ENCODE results near the gene HOXA7. TPM values are rescaled to one million over a fixed set of nuclear protein-coding genes. Genes with fewer than 3 reads are reported as not detected.

Gene HOXA7
- total RNA-seq, 2 experiments from 2014 or later, result not detected

DNA sequence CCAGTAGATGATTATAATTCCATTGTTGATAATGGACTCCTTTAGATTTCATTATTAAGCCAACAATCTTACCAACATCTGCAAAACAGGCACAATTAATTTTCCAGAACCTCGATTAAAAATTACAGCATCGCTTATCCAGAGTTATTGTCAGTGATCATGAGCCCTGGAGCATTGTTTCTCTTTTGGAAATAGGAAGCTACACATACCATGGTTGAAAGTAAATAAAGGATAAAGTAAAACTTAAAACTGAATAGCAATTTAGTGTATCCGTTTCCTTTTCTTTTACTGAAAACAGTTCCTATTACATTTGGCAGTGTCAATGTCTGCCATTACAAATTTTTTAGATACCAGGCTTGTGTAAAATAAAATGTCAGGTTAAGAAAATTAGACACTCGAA is 44.1 kb downstream of the HOXA7 start:
- no peak for ATAC-seq
- TF ChIP-seq, protein P1, sequence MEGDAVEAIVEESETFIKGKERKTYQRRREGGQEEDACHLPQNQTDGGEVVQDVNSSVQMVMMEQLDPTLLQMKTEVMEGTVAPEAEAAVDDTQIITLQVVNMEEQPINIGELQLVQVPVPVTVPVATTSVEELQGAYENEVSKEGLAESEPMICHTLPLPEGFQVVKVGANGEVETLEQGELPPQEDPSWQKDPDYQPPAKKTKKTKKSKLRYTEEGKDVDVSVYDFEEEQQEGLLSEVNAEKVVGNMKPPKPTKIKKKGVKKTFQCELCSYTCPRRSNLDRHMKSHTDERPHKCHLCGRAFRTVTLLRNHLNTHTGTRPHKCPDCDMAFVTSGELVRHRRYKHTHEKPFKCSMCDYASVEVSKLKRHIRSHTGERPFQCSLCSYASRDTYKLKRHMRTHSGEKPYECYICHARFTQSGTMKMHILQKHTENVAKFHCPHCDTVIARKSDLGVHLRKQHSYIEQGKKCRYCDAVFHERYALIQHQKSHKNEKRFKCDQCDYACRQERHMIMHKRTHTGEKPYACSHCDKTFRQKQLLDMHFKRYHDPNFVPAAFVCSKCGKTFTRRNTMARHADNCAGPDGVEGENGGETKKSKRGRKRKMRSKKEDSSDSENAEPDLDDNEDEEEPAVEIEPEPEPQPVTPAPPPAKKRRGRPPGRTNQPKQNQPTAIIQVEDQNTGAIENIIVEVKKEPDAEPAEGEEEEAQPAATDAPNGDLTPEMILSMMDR (IDR thresholded peaks at IDR 0.05), result no peak
- H3K9me3 Mint-ChIP-seq, result no peaks in the 10 kb centered on the region
- CTCF ChIA-PET, result no interaction called here
- no peak overlapping the region for H3K4me3 Mint-ChIP-seq
- H3K27me3 Mint-ChIP-seq, result no peaks in the 10 kb centered on the region
- H3K27ac Mint-ChIP-seq, result no peak overlapping the region
- POLR2A ChIA-PET, result no interaction called here
- DNase-seq, result no peak
- H3K36me3 Mint-ChIP-seq (ENCODE audit: low read depth), result no peaks in the 10 kb centered on the region
- intact Hi-C loops (cut with micrococcal nuclease), result no loop called here
- no peaks in the 10 kb centered on the region for H3K4me1 Mint-ChIP-seq (ENCODE audit: low read depth)

DNA sequence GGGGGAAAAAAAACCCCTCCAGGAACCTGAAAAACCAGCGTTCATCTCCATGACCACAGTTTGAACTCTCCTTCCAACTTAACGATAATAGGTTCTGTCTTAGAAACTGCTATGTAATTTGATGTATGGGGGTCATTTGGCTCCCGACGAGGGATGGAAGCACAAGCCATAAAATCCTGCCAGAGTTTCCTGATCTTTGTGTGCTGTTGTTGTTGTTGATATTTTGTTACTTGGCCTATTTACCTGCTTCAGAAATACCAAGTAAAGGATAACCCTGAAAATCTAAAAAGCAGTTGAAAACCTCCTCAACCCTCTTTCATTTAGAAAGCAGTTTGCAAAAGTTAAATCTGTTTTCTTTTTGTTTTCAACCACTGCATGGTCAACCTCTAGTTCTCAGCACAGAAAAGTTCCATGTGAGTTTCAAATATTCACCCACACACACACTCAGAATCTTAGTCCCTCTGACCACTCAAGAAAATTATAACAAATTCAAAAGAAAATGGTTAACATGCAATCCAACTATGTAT is 44.7 kb downstream of the HOXA7 start:
- intact Hi-C loops (cut with micrococcal nuclease), result no loop called here
- no peak overlapping the region for H3K4me3 Mint-ChIP-seq
- CTCF ChIA-PET, result no interaction called here
- no peaks in the 10 kb centered on the region for H3K36me3 Mint-ChIP-seq (ENCODE audit: low read depth)
- no peaks in the 10 kb centered on the region for H3K27me3 Mint-ChIP-seq
- POLR2A ChIA-PET, result no interaction called here
- no peaks in the 10 kb centered on the region for H3K4me1 Mint-ChIP-seq (ENCODE audit: low read depth)
- H3K27ac Mint-ChIP-seq, result no peak overlapping the region
- no peak for DNase-seq
- ATAC-seq, result no peak
- H3K9me3 Mint-ChIP-seq, result no peaks in the 10 kb centered on the region
- TF ChIP-seq, protein P1 (IDR thresholded peaks at IDR 0.05), result no peak

- ChIA-PET POLR2A (interaction anchor here (0.8 to 1.3 kb wide), 3 partner anchors 10 to 38 kb away, joined by 3 read pairs; no protein-coding TSS in a partner anchor), CTCF (interaction anchor here (0.6 kb wide), 1 partner anchor 44 kb away, joined by 3 read pairs; no protein-coding TSS in a partner anchor)
- Mint-ChIP-seq H3K4me1 (ENCODE audit: low read depth) (no peaks in the 10 kb centered on the region), H3K9me3 (no peaks in the 10 kb centered on the region), H3K27me3 (no peaks in the 10 kb centered on the region), H3K4me3 (no peak overlapping the region), H3K27ac (no peak overlapping the region), H3K36me3 (ENCODE audit: low read depth) (no peaks in the 10 kb centered on the region)
- no peak for DNase-seq
- ATAC-seq, result no peak
- intact Hi-C loops (cut with micrococcal nuclease), result no loop called here
- TF ChIP-seq, protein P1 (IDR thresholded peaks at IDR 0.05), result no peak
Observed at GRCh38 chr7:27111042-27111750, 45.3 kb downstream of the HOXA7 start.

DNA sequence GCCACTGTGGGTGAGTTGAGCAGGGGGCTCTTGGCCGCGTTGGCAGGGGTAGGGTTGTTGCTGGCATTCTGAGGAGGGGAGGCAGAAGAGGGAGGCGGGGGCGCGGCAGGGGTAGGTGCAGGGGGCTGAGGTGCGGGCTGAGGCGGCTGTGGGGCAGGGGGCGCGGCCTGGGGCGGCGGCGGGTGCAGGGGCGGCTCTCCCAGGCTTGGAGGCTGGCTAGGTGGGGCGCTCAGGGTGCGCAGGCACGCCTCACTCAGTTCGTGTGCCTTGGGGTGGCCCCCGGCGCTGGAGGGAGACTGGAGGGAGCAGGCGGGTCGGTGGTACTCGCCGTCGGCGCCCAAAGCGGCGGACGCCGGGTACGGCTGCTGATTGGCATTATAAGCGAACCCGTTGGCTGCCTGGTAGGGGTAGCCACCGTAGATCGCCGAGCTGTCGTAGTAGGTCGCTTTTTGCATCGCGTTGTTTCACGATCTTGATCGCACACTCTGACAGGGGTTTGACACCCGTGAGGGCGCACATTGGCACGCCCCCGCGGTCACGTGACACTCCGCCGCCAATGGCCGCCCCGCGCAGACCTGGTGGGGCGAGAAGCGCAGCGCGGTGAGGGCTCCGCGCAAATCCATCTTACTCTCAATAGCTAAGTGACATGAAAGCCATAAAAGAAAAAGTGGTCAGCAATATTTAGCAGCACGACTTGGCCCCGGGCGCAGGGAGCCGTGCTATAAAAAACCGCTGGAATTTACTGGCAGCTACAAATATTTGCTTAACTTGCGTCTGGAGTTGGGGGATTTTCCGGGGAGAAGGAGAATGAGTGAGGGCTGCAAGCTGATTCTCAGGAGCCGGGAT is 46.1 kb downstream of the HOXA7 start:
- no peaks in the 10 kb centered on the region for H3K4me1 Mint-ChIP-seq (ENCODE audit: low read depth)
- CTCF ChIA-PET, result no interaction called here
- intact Hi-C loops (cut with micrococcal nuclease), result no loop called here
- H3K36me3 Mint-ChIP-seq (ENCODE audit: low read depth), result no peaks in the 10 kb centered on the region
- DNase-seq (no peak), ATAC-seq (no peak)
- no peak overlapping the region for H3K27ac Mint-ChIP-seq
- POLR2A ChIA-PET, result interaction anchor here (0.8 to 1.3 kb wide), 3 partner anchors 10 to 39 kb away, joined by 3 read pairs; no protein-coding TSS in a partner anchor
- no peak overlapping the region for H3K4me3 Mint-ChIP-seq
- no peaks in the 10 kb centered on the region for H3K9me3 Mint-ChIP-seq
- TF ChIP-seq, protein P1 (IDR thresholded peaks at IDR 0.05), result no peak
- H3K27me3 Mint-ChIP-seq, result no peaks in the 10 kb centered on the region

Measured in activated CD8-positive, alpha-beta T cell treated with anti-CD3 and anti-CD28 coated beads for 36 hours (primary cell).